Ovary (tissue), 3 donors: ENCODE results near the gene MGAT4B.

Source experiments
- CTCF ChIP-seq, 3 donors: fragments of 450-650 bp in 2 of 3; fragments of 200-600 bp in 1 of 3; IDR thresholded peaks; one replicate each; pipeline versions ENCODE4 v1.5.1 to v1.8.0; 2016 to 2022; ENCODE audit warnings: antibody characterized with exemption in 3 of 3, mild to moderate bottlenecking in 1 of 3
- EP300 ChIP-seq: sonication (generic); formaldehyde crosslinking; IDR thresholded peaks from one replicate; pipeline ENCODE4 v1.6.1; 2017; ENCODE audit warnings: antibody characterized with exemption
- POLR2A ChIP-seq: fragments of 450-650 bp; IDR thresholded peaks from one replicate; pipeline ENCODE4 v1.6.1; 2017; ENCODE audit warnings: antibody characterized with exemption, mild to moderate bottlenecking, moderate library complexity
- donor health status: DM: no; HTN: no; CAD: no.

GRCh38 chr5:179773686-179774040 is 33.0 kb downstream of the MGAT4B start:
- TF ChIP-seq EP300 = no peak
- no peak for TF ChIP-seq CTCF (IDR thresholded peaks at IDR 0.05)
- no peak for TF ChIP-seq POLR2A
